Neural progenitor cell (in vitro differentiated cells): ENCODE measurements around the gene CCR2.

Source experiments
- EZH2 ChIP-seq: fragments of 200-600 bp; sonication (generic); IDR thresholded peaks from 2 replicates; pipeline ENCODE4 v1.6.1; 2017; ENCODE audit warnings: antibody characterized with exemption, mild to moderate bottlenecking, moderate library complexity
- TF ChIP-seq, protein P1 (sequence below): fragments of 200-600 bp; sonication (generic); IDR thresholded peaks from 2 replicates; pipeline ENCODE4 v1.5.1; 2017; ENCODE audit warnings: antibody characterized with exemption, mild to moderate bottlenecking

DNA sequence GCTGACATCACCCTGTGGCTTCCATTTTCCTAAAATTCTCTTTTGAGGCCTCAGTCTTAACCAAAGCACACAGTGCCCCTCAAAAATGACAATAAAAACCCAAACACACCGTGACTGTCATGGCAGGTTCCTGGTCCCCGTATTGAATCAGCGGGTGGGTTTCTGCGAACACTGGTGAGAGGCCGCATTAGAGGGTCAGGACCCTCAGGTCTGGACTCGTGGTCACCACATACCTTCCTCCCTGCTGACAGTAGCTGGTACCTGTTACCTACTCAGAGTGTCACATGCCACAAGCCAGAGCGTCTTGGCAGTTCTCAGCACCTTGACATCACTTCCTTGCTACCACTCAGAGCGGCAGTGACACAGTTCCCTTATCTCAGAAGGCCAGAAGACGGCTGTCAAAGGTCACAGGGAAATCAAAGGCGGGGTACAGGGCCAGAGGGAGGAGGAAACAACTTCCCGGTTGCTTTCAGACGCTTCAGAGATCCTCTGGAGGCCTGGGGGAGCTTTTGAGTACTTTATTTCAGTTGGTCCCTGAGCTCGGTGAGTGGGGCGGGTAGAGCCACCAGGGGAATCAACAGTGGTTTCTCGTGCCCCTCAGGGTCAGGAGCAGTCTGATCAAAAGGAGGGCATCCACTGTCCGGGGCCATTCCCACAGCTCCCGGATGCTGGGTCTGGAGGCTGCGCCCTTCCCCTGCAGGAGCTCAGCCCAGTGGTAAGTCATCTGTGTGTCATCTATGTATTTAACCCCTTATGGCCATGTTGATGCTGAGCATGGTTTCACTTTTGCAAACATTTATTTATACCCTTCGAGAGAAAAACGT, 53.1 kb downstream of the CCR2 start, which contains the start of the genes CCR5AS and CCRL2:
- TF ChIP-seq, protein P1, sequence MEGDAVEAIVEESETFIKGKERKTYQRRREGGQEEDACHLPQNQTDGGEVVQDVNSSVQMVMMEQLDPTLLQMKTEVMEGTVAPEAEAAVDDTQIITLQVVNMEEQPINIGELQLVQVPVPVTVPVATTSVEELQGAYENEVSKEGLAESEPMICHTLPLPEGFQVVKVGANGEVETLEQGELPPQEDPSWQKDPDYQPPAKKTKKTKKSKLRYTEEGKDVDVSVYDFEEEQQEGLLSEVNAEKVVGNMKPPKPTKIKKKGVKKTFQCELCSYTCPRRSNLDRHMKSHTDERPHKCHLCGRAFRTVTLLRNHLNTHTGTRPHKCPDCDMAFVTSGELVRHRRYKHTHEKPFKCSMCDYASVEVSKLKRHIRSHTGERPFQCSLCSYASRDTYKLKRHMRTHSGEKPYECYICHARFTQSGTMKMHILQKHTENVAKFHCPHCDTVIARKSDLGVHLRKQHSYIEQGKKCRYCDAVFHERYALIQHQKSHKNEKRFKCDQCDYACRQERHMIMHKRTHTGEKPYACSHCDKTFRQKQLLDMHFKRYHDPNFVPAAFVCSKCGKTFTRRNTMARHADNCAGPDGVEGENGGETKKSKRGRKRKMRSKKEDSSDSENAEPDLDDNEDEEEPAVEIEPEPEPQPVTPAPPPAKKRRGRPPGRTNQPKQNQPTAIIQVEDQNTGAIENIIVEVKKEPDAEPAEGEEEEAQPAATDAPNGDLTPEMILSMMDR, result no peak
- no peak for TF ChIP-seq EZH2
